ENCODE results near the gene ACTL10.

Gene ACTL10

DNA sequence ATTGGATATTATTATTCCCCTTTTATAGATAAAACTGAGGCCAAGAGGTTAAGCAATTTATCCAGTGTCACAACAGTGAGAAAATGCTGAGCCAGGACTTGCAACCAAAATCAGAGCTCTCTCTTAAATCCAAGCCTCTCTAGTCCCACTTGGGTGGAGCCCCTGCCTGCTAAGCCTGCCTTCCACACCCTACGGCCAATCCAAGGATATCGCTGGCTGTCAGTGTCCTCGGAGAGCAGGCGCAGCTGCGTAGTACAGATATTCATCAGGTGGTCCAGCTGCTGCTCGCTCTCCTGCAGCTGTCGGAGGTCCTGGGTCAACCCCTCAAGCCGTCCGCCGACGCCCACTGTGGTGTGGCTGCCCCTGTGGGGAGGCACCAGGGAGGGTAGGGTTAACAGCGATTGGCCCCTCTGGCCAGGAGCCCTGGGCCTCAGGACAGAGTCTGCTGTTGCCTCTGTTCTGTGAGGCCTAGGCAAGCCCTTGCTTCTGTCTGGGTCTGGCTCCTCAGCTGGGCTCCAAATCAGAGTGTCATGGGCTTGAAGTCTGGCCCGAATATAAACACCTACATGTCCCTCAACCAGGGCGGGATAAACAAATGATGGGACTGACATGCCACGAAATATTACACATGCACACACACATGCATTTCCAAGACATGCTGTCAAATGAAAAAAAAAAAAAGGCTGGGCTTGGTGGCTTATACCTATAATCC lies 11.4 kb downstream of the ACTL10 start:
- DNase-seq (ENCODE audit: low read depth), result no peak

DNA sequence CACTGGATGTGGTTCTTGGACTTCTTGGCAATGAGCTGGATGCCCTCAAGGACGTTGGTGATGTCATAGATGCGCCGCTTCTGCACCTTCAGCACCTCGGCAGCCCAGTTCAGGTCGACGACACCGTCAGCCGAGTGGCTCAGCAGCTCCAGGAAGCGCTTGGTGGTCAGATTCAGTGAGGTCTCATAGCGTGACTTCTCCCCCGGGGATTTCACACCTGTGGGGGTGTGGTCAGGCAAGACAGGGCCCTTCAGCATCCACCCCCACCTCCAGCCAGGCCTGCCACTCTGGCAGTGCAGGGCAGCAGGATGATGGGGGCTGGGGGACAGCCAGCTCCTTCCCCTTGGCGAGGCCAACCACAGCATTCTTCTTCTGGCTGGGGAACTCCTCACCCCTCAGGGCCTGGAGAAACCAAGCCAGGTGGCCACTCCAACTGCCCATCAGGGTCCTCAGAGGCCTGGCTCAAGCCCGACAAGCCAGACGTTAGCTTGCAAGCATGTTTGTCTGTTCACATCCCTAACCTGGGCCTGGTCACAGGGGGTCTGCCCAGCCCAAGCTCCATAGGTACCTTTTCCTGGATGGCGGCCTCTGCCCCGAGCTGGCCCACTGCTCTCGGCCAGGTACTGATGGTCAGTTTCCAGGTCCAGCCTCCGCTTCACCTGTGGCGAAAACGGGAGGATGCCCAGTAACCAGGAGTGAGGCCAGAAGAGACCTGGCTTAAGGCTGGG lies 13.2 kb downstream of the ACTL10 start:
- no peak for DNase-seq (ENCODE audit: low read depth)

DNA sequence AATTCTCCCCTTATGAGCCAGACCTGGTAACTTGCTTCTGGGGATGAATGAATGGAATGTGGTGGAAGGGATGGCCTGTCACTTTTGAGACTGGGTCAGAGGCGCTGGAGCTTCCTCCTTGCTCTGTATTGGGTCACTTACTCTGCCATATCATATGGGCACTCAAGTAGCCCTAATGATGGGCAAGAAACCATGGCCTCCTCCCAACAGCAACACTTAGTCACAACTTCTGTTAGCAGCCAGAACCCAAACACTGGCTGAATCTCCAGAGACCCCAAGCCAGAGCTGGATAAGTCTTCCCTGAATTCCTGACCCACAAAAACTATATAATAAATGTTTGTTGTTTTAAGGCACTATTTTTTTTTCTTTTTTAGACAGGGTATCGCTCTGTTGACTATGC lies 13.9 kb downstream of the ACTL10 start:
- DNase-seq (ENCODE audit: low read depth), result peak; percentile 86

DNA sequence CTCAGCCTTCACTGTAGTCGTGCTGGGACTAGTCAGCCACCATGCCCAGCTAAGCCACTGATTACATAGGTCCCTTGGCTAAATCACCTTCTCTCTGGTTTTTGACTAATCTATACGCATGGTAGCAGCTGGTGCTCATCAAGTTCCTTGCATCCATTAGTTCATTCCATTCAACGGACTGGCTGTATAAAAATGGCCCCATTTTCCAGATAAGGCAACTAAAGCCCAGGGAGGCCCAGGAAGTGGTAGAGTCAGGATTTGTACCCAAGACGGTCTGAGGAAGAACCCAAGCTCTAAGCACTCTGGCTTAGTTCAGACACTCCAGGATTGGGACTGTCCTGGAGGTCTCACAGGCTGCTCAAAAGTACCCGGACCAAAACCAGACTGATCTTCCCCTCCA lies 14.5 kb downstream of the ACTL10 start:
- DNase-seq (ENCODE audit: low read depth), result no peak

DNA sequence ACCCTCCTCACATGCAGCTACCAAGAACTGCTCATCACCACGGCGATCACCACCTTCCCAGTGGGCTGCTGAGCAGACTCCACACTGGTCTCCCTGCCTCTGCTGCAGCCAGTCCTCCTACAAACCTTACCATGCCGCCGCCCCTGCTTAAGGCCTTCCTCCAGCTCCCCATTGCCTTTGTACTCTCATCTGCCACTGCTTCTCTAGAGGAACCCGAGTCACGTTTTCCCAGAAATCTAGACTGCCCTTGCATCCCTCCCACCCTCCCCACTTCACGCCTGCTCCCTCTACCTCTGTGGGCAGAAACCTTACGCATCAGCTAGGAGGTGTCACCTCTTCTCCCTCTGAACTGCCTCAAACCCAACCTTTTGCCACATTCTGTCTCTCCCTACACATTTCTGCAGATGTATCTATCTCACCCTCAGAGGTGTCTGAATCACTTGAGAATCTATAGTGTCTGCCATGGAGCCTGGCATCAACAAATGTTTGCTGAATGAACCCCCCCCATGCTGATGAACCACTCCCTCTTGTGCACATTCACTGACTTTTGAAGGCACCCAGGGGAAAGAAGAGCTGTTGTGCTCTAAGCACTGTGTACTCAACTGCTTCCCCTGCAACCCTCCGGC lies 15.1 kb downstream of the ACTL10 start:
- DNase-seq (ENCODE audit: low read depth), result no peak

DNA sequence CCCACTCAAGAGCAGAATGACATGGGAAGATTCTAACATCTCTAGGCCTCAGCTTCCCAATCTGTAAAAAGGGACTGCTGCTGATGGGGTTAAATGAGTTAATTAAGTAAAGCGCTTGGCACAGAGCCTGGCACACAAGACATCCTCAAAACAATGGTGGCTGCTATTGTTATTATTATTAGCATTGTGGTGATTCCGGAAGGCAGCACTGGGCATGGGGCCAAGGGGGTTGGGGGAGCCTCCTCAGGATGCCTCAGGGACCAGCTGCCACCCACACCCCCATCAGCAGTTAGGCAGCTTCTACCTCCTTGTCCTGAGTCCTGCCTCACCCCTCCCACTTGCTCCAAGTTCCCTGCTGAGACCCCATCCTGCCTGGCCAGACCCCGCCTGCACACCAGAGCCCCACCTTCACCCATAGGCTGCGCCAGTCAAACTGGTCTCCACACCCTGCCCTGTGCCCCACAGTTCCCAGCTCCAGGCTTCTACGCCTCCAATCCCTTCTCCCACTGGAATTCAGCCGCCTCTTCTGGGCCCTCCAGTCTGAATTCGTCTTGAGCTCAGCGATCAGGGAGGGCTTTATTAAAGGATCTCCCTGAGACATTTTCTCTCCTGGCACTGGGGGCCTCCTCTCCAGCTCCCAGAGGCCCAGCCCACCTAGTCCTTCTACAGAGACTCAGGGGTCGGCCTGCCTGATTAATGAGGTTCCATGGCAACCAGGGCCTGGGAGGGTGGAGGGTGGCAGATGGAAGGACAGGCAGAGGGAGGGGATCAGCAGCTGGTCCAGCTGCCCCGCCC lies 18.0 kb downstream of the ACTL10 start:
- DNase-seq (ENCODE audit: low read depth), result no peak

DNA sequence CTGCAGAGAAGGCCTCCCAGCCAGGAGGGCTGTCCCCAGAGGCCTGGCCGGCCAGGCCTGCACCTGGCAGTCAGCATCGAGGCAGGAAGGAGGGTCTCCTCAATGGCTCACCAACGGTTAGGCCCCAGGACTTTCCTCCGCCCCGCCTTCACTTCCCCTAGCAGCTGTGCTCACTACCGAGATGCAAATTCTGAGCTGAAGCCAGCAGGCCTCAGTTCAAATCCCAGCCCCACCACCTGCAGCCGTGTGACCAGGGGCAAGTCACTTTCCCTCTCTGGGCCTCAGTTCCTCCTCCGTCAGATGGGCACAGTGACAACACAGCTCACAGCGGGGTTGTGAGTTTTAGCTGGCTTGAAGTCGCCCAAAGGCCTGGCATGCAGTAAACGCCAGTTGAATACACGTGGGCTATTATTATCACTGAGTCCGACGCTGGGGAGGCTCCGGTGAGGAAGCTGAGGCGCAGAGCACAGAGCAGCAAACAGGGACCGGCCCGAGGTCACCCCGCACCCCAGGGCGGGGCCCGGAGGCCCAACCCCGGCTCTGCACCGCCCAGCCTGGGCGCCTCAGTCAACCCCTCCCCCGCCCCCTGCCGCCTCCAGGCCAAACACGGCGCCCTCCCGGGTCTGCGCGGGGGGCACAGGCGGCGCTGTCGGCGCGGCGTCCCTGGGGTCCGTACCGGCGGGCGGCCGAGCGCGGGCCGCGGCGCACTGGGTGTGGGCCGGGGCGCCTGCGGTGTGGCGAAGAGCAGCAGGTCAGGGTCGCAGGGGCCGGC lies 18.8 kb downstream of the ACTL10 start:
- DNase-seq (ENCODE audit: low read depth), result no peak

DNA sequence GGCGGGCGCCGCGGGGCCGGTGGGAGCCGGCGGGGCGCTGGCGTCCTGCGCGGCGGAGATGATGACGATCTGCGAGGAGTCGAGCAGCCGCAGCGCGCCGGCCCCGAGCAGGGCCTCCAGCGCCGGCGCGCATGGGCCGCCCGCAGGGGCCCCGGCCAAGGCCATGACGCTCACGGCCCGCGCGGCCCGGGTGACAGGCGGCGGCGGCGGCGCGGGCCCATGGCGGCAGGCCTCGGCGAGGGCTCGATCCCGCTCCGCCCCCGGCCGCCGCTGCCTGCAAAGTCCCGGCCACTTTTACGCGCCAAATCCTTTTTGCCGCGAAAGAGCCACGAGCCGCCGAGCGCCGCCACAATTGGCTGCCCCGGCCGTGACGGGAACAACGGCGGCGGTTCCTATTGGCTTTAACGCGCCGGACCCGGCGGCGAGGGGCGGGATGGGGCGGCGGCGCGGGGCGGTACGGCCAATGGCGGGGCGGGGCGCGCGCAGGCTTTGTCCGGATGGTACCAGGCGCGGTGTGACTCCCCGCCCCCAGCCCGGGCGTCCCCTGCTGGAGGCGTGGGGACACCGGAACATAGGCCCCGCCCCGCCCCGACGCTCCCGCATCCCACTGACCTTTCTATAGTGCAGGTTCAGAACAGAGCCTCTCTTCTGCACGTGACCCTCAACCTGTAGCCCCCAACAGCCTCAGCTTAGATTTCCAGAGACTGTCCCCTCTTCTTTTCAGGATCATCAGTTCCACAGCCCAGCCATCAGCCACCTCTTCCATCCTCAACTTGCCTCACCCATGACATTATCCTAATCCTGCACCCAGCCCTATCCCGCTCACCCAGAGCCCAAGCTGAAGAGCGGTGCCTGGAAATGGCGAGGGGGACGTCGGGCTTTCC lies 19.6 kb downstream of the ACTL10 start, which contains the start of gene E2F1:
TSS of gene E2F1 (minus strand) at position 286 of the 884 bp plus-strand sequence. CDS start at position 165, 121 bp downstream.
- peak; percentile 89 for DNase-seq (ENCODE audit: low read depth)

DNA sequence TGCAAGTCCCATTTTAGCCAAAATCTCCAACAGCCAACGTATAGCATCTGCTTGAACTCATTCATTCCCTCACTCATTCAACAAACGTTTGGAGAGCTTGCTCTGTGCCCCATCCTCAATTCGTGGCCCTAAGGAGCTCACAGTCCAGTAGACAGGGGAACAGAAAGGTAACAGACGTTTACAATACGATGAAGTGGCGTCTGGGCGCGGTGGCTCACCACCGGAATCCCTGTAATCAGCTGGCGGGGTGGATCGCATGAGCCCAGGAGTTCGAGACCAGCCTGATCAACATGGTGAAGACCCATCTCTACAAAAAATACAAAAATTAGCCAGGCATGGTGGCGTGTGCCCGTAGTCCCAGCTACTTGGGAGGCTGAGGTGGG lies 20.2 kb downstream of the ACTL10 start:
- DNase-seq (ENCODE audit: low read depth), result no peak

DNA sequence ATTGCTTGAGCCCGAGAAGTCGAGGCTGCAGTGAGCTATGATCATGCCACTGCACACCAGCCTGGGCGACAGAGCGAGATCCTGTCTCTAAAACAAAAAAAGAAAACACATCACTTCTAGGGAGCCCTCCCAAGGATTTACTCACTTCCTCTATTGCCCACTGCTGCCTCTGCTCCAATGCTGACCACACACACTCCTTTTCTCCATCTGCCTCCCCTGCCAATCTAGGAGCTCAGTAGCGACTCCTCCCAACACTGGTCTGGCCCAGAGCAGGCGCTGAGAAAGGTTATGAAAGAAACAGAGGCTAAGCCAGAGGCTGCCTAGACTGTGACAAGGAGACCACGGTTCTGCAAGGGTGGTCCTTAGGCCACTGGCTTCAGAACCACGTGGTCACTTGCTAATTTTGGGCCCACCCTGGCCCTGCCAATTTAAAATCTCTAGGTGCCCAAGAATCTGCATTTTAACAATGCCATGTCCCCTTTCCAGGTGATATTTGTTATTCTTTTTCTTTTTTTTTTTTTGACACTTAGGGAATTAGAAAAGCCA lies 20.7 kb downstream of the ACTL10 start:
- DNase-seq (ENCODE audit: low read depth), result no peak

DNA sequence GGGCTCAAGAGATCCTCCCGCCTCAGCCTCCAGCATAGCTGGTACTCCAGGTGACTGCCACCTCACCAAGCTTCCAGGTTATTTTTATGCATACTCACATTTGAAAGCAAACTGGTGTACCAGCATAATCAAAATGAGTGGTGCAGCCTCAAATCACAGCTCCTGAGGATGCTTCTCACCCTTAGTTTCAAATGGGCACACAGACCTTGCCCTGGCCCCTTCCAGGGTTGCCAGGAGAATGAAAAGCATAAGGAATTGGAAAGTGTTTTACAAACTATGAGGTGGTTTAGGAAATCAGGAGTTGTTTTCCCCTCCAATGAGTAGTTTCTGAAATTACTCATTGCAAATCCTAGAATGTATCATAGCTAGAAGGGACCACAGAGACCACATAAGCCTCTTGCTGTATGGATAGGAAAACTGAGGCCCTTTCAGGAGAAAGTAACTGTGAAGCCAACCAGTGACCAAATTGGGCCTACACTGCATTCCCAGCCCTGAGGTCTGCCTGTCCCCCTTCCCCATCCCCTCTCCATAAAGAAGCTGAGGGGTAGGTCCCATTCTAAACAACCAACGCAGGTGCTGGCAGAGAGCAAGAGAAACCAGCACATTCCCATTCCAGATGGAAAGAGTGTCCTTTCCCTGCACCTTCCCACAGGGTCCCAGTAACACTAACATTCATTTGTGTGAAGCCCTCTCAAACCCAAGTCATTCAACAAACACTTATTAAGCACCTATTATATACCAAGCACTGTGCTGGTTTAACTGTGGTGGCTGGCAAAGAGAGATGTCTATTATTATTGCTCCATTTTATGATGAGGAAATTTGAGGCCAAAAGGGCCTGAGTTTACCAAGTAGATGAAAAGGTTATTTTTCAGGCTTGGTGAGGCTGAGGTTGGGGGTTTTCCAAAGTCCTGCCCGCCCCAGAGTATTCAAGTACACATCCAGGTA lies 21.5 kb downstream of the ACTL10 start:
- no peak for DNase-seq (ENCODE audit: low read depth)

DNA sequence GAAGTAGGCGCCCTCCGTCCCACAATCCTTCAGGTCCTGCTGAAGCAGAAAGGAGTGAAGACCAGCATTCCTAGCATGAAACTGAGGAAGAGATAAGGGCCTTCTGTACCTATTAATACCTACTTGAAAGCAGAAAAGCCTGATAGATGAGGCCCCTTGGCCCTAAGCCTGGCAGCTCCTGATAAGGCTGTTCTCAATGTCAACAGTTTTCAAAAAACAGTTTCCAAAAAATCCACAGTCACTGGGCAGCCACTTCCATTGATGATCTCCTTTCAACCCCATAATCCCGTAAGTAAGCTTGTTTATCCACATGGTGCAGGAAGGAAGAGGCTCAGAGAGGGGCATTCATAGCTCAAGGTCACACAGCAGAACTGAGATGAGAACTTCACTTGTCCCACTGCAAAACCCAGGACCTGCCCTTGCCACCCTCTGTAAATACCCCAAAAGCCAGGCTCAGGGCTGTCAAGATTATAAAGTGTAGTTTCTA lies 22.2 kb downstream of the ACTL10 start:
- no peak for DNase-seq (ENCODE audit: low read depth)

DNA sequence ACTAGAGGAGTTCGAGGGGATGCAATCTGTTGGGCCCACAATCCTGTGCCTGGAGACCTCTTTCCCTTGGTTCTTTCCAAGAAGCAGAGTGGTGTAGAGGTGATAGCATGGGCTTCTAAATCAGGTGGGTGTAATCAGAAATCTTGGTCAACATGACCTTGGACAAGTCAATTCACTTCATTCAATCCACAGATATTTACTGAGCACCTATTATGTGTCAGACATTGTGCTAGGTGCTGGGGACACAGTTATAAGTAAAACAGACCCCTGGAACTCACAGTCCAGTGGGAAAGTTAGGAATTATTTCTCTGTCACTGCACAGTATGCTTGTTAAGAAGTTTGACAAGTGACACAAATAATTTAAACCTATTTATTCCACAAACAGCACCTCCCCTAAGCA lies 22.8 kb downstream of the ACTL10 start:
- no peak for DNase-seq (ENCODE audit: low read depth)

DNA sequence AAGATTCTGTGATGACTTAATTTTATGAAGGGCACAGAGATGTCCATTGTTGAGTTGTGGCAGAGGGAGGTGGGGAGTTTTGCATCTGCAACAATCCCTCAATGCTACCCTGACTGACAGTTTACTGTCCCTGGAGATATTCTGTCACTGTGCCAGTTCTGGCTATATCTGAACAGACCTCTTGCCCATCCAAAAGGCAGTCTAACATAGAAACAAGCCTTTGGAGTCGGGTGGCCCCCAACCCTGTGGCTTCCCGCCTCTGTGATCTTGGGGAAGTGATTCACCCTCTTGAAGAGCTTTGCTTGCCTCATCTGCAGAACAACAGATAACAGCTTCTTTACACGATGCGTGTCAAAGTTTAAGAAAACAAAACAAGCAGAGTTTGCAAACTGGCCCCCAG lies 23.2 kb downstream of the ACTL10 start:
- no peak for DNase-seq (ENCODE audit: low read depth)

DNA sequence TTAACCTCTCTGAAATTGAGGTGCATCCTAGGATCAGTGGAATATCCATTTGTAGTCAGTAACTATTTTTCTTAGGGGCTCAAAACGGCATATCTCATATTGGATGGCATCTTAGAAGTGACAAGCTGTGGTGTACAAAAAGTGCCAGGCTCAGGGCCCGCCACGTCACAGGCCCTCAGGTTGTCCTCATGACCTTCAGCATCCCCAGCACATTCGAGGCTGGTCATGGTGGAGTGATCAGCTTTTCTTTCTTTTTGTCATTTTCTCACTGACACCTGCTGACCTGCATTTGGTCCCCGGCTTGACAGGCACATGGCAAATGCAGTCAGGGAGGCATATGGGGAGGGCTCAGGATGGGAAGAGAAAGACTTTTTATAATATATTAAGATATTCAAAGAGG lies 26.5 kb downstream of the ACTL10 start:
- no peak for DNase-seq (ENCODE audit: low read depth)

DNA sequence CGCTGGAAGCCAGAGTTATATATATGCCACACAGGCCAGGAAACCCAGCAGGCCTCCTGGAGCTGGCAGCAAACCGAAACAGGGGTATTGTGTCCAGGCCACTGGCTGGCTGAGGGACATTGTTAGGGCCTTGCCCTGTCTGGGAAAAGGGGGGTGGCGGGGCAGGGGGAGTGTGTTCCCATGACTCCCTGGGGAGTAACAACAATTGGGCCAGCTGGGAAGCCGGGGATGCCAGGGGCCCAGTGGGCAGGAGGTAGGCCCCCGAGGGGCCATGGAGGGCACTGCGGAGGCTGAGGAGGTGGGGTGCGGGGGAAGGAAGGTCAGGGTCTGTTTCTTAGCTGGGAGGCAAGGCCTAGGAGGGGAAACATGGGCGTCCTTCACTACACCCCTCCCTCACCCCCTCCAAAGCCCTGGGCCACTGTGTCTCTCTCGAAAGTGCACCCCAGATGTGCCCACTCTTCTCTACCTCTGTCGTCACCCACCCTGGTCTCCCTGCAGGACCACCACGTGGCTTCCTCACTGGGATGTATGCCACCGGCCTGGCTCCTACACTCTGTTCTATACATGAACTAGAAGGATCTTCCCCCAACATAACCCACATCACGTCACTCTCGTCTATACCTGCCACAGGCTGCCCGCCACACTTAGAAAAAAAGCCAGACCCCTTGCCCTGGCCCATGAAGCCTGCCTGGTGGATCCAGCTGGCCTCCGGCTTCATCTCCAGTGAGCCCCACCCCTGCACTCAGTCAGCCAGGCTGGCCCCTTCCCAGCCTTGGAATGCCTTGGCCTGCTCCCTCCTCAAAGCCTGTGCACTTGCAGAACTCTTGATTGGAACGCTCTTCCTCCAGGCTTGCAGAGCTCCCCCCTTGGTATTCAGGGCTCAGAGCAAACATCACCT lies 27.2 kb downstream of the ACTL10 start:
- DNase-seq (ENCODE audit: low read depth), result no peak

DNA sequence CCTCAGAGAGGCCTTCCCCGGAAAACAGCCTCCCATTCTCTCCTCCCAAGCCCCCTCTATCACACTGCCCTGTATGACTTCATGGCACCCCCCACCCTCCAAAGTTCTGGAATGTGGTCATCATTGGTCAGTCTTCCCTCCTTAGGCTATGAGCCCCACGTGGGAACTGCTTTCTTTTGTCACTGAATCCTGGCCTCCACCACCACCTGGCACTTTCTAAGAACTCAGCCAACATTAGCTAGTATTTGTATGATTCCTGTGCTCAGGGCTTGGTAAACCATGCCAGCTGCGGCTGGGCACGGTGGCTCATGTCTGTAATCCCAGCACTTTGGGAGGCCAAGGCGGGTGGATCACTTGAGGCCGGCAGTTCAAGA lies 27.9 kb downstream of the ACTL10 start:
- no peak for DNase-seq (ENCODE audit: low read depth)

DNA sequence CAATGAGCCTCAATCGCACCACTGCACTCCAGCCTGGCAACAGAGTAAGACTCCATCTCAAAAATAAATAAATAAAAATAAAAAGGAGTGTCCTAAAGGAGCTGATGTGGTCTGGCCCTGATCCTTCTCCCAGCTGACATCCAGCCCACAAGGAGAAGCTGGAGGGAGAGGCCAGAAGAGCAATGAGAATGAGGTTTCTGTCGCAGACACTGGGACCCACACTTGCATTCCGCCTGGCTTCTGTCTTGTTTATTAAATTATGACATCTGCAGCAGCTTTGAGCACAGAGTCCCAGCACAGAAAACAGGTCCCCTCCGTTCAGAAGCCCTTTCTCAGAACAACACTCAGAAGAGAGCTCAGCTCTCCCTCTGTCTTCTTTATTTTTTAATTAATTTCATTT lies 29.7 kb downstream of the ACTL10 start:
- no peak for DNase-seq (ENCODE audit: low read depth)

Data from fibroblast of gingiva (primary cell).